ENCODE measurements around the gene CDH13.

DNA sequence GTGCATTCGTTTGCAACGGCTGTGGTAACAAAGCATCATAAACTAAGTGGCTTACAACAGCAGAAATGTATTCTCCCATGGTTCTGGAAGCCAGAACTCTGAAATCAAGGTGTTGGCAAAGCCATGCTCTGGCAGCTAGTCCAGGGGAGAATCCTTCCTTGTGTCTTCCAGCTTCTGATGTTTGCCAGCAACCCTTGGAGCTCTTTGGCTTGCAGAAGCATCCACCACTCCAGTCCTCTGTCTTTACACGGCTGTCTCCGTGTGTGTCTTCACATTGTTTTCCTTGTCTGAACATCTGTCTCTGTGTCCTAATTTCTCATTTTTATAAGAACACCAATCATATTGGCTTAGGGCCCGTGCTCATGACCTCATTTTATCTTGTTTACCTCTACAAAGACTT lies 915.7 kb downstream of the CDH13 start:
- TF ChIP-seq, protein P1, sequence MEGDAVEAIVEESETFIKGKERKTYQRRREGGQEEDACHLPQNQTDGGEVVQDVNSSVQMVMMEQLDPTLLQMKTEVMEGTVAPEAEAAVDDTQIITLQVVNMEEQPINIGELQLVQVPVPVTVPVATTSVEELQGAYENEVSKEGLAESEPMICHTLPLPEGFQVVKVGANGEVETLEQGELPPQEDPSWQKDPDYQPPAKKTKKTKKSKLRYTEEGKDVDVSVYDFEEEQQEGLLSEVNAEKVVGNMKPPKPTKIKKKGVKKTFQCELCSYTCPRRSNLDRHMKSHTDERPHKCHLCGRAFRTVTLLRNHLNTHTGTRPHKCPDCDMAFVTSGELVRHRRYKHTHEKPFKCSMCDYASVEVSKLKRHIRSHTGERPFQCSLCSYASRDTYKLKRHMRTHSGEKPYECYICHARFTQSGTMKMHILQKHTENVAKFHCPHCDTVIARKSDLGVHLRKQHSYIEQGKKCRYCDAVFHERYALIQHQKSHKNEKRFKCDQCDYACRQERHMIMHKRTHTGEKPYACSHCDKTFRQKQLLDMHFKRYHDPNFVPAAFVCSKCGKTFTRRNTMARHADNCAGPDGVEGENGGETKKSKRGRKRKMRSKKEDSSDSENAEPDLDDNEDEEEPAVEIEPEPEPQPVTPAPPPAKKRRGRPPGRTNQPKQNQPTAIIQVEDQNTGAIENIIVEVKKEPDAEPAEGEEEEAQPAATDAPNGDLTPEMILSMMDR (conservative IDR thresholded peaks at IDR 0.05; ENCODE audit: low read depth, low read length): no peak
- TF ChIP-seq EZH2 (IDR thresholded peaks at IDR 0.05; ENCODE audit: borderline replicate concordance, low read depth, low read length, poor library complexity, severe bottlenecking): no peak

All from A673 (cell line).